Osteoblast (primary cell): Measurements from ENCODE around the gene MIEF1. TPM values are rescaled to one million over a fixed set of nuclear protein-coding genes. Genes with fewer than 3 reads are reported as not detected.

Experiments used
- DNase-seq: peaks from one replicate; pipeline ENCODE4 v3.0.0; 2011; ENCODE audit warnings: low spot score, mixed read lengths; ENCODE audit not compliant: insufficient read length; ENCODE audit errors: missing footprints
- H2AFZ ChIP-seq: 2 replicates; pipeline ENCODE4 v1.6.0; 2011; ENCODE audit warnings: mild to moderate bottlenecking, low read length
- H3K27ac ChIP-seq: 2 replicates; pipeline ENCODE4 v1.5.1; 2011; ENCODE audit warnings: mild to moderate bottlenecking, low read depth, low read length, moderate library complexity
- H3K27me3 ChIP-seq: 2 replicates; pipeline ENCODE4 v1.6.0; 2012; ENCODE audit warnings: mild to moderate bottlenecking, control low read depth, inconsistent platforms, low read length, moderate library complexity; ENCODE audit not compliant: insufficient read depth
- H3K36me3 ChIP-seq: 2 replicates; pipeline ENCODE4 v1.5.1; 2011; ENCODE audit warnings: mild to moderate bottlenecking, low read length, control low read depth, moderate library complexity; ENCODE audit not compliant: insufficient read depth
- H3K4me1 ChIP-seq: 2 replicates; pipeline ENCODE4 v1.5.1; 2011; ENCODE audit warnings: mild to moderate bottlenecking, low read length, control low read depth, moderate library complexity; ENCODE audit not compliant: insufficient read depth
- H3K4me2 ChIP-seq: 2 replicates; pipeline ENCODE4 v1.6.0; 2011; ENCODE audit warnings: mild to moderate bottlenecking, low read length; ENCODE audit not compliant: insufficient read depth
- H3K4me3 ChIP-seq: fragments of 200-600 bp; sonication (generic); 3 replicates; pipeline ENCODE4 v1.5.1; 2012; ENCODE audit warnings: mild to moderate bottlenecking, low read length, inconsistent platforms; ENCODE audit not compliant: insufficient read depth
- H3K79me2 ChIP-seq: 2 replicates; pipeline ENCODE4 v1.6.0; 2012; ENCODE audit warnings: mild to moderate bottlenecking, low read length, control low read depth, inconsistent platforms; ENCODE audit not compliant: insufficient read depth
- H3K9me3 ChIP-seq: 2 replicates; pipeline ENCODE4 v1.5.1; 2011; ENCODE audit warnings: low read depth, low read length, control low read depth
- H4K20me1 ChIP-seq: 2 replicates; pipeline ENCODE4 v1.6.0; 2012; ENCODE audit warnings: mild to moderate bottlenecking, low read length, control low read depth; ENCODE audit not compliant: insufficient read depth
- CTCF ChIP-seq: IDR thresholded peaks from 2 replicates; pipeline ENCODE4 v1.5.1; 2011; ENCODE audit warnings: mild to moderate bottlenecking, low read depth, low read length, moderate library complexity; ENCODE audit errors: extremely low read depth
- total RNA-seq: library from RNA; depleted of rRNA; stranded (reverse); fragments of >200 nt; gene quantifications from 2 replicates; pipeline ENCODE4 v1.2.3, GENCODE V29; 2012

Gene MIEF1
- total RNA-seq, 1 donor, result 23.5 TPM

GRCh38 chr22:39547587-39547947 is 45.5 kb downstream of the MIEF1 start:
- no peaks in the 10 kb centered on the region for H3K4me1 ChIP-seq
- no peak for DNase-seq
- no peak overlapping the region for H2AFZ ChIP-seq
- peaks cover 9% of the 10 kb centered on the region for H4K20me1 ChIP-seq
- no peaks in the 10 kb centered on the region for H3K79me2 ChIP-seq
- peaks cover 10% of the 10 kb centered on the region for H3K27me3 ChIP-seq
- H3K36me3 ChIP-seq, result no peaks in the 10 kb centered on the region
- H3K27ac ChIP-seq, result no peak overlapping the region
- no peak overlapping the region for H3K4me2 ChIP-seq
- no peak overlapping the region for H3K4me3 ChIP-seq
- TF ChIP-seq CTCF, result no peak
- H3K9me3 ChIP-seq, result no peaks in the 10 kb centered on the region

DNA sequence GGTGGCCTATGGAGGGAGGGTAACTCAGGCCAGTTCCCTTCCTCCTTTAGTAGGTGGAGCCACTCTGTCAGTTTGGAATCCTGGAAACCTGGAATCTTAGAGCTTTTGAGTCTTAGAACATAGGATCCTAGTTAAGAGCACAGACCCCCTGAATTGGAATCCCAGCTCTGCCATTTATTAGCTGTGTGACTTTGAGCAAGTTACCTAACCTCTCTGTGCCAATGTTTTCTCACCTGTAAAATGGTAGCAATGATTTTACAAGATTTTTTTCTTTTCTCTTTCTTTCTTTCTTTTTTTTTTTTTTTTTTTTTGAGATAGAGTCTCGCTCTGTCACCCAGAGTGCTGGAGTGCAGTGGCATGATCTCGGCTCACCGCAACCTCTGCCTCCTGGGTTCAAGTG is 51.3 kb downstream of the MIEF1 start:
- Histone ChIP-seq H3K4me1 (no peaks in the 10 kb centered on the region), H3K4me2 (no peak overlapping the region), H3K27ac (no peak overlapping the region), H3K27me3 (peaks cover 32% of the 10 kb centered on the region), H4K20me1 (no peaks in the 10 kb centered on the region), H2AFZ (no peak overlapping the region), H3K79me2 (no peaks in the 10 kb centered on the region), H3K4me3 (no peak overlapping the region), H3K36me3 (no peaks in the 10 kb centered on the region), H3K9me3 (no peaks in the 10 kb centered on the region)
- no peak for TF ChIP-seq CTCF
- DNase-seq, result no peak

DNA sequence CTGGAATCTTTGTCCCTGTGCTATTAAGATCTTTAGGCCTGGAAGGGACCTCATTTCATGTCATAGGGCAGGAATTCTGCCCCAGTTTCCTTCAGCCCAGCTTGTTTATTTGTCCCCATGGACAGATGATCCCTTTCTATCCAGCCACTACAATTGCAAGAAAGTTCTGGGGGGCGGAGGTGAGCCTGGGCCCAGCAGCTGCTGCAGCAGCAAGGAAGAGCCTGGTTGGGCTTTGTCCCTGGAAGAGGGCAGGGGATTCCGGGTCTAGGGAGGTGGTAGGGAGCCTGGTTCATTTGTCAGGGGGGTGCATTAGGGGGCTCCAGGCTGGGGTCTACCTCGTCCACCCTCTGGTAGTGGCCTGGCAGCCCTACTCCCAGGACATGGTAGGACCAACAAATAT is 52.1 kb downstream of the MIEF1 start:
- no peak overlapping the region for H3K4me3 ChIP-seq
- H3K27me3 ChIP-seq, result peaks cover 40% of the 10 kb centered on the region
- no peaks in the 10 kb centered on the region for H3K79me2 ChIP-seq
- H3K4me2 ChIP-seq, result no peak overlapping the region
- H3K4me1 ChIP-seq, result no peaks in the 10 kb centered on the region
- no peaks in the 10 kb centered on the region for H3K9me3 ChIP-seq
- H3K27ac ChIP-seq, result no peak overlapping the region
- H2AFZ ChIP-seq, result no peak overlapping the region
- H3K36me3 ChIP-seq, result no peaks in the 10 kb centered on the region
- H4K20me1 ChIP-seq, result no peaks in the 10 kb centered on the region
- no peak for TF ChIP-seq CTCF
- no peak for DNase-seq

- Histone ChIP-seq H3K79me2 (no peaks in the 10 kb centered on the region), H3K27me3 (peaks cover 39% of the 10 kb centered on the region), H3K9me3 (no peaks in the 10 kb centered on the region), H3K4me3 (no peak overlapping the region), H4K20me1 (no peaks in the 10 kb centered on the region), H3K4me2 (no peak overlapping the region), H3K4me1 (no peaks in the 10 kb centered on the region), H2AFZ (no peak overlapping the region), H3K36me3 (no peaks in the 10 kb centered on the region), H3K27ac (no peak overlapping the region)
- DNase-seq, result peak; percentile 84
- no peak for TF ChIP-seq CTCF
Measured at GRCh38 chr22:39556970-39557841, 55.1 kb downstream of the MIEF1 start.
